Measurements from ENCODE around the gene ELOVL7.
"Not testable (repeated sequence)": the region's sequence is repeated elsewhere in the genome, so short reads cannot be mapped to it uniquely, and the experiment has no call there.

The ELOVL7 gene
- total RNA-seq, result 0 to 1.4 (median 0.06) reads per million in 9 experiments

DNA sequence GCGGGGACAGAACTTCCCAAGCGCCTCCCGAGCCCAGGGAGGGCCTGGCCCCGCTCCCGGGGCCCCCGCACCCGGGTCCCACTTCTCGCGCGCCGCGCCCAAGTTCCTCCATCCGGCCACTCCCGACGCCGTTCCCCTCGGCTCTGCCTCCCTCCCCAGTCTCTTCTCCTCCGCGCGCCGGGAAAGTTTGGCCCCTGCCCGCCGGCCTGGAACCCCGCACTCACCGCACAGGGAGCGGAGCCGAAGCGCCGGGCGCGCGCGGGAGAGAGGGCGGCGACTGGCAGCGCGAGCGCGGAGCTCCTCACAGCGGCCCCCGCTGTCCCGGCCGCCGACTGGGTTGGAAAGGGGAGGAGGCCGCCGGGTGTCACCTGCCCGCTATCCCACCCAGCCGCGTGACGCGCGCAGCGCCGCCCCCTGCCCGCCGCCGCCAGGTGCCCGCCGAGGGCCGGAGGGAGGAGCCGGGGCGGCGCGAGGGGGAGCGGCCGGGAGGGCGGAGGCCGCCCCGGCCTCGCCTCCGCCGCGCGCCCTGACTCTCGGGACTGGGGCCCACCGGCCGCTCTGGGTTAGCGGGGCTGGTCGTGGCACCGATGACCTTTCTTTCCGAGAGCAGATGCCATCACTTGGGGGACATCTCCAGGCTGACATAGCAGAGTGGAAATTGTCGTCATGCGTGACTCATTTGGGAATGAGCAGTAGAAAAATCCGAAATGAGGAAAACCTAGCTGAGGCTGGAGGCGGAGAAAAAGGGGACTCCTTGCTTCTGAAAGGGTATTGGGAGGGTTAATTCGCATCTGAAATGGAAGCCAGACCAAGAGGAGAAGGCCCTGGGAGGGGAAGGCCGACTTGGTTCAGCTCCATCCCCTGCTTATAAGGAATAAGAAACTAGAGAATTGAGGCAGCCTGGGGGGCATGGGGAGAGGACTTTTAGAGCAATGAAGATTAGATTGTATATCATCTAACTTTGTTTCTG, at the start of gene ELOVL7:
ELOVL7 (minus strand) TSS at position 334 of the 970 bp plus-strand sequence. CDS start 56,872 bp downstream, outside the sequence.
- Mint-ChIP-seq H3K4me1 (ENCODE audit: low read depth in 2 of 2) (peaks cover 3% of the 10 kb centered on the region in 2 donors), H3K36me3 (ENCODE audit: insufficient read depth) (peaks cover 3% of the 10 kb centered on the region), H3K27ac (no peak within 1 kb of the TSS), H3K27me3 (peaks cover 45 to 69% of the 10 kb centered on the region in 2 donors), H3K4me3 (peak within 1 kb of the TSS; percentile 52 to 63), H3K9me3 (no peaks in the 10 kb centered on the region)
- DNase-seq (no peak), ATAC-seq (replicated peaks) (peak; percentile 32)

DNA sequence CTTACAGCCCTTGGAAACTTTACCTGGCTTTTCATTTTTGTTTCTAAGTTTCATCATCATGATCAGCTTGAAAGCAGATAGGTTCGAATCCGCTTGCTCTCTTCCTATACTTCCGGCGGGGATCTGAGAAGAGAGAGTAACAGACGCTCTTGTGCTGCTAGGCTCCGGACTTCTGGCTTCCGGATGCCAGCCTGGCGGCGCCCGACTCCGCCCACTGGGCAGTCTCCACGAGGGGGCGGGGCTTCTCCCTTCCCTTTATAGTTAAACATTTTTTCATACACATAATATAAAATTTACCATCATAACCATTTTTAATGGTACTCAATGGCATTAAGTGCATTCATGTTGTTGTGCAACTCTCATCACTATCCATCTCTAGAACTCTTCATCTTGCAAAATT, 49.5 kb upstream of the ELOVL7 start:
- no peaks in the 10 kb centered on the region for H3K4me1 Mint-ChIP-seq (ENCODE audit: low read depth in 2 of 2)
- DNase-seq (no peak), ATAC-seq (replicated peaks) (no peak)
- peaks cover 12% of the 10 kb centered on the region for H3K36me3 Mint-ChIP-seq (ENCODE audit: insufficient read depth)
- H3K9me3 Mint-ChIP-seq, result no peaks in the 10 kb centered on the region
- peak overlapping the region in 1 of 2 donors; percentile 54 for H3K27ac Mint-ChIP-seq
- no peaks in the 10 kb centered on the region for H3K27me3 Mint-ChIP-seq
- no peak overlapping the region for H3K4me3 Mint-ChIP-seq

DNA sequence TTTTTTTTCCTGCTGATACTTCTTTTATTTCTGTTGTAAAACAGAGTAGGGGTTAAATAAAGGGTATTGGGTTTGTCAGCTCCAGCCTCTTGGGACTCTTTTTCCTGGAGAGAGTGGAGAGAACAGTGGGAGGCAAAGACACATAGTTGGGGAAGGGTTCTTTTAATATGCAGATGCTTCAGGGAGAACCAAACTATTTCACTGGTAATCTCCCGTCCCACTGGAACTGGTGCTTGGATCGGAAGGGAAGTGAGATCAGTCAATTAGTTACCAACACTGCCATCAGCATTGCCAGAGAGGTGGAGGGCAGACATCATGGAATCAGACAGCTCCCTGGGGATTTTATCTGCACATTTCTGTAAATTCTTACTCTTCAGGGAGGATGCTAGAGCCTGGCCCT, 47.6 kb upstream of the ELOVL7 start:
- Mint-ChIP-seq H3K36me3 (ENCODE audit: insufficient read depth) (peaks cover 6% of the 10 kb centered on the region), H3K27me3 (no peaks in the 10 kb centered on the region), H3K4me1 (ENCODE audit: low read depth in 2 of 2) (no peaks in the 10 kb centered on the region), H3K4me3 (no peak overlapping the region), H3K27ac (no peak overlapping the region), H3K9me3 (no peaks in the 10 kb centered on the region)
- DNase-seq, result no peak
- no peak for ATAC-seq (replicated peaks)

GRCh38 chr5:60888359-60889061, 44.4 kb upstream of the ELOVL7 start:
- Mint-ChIP-seq H3K9me3 (no peaks in the 10 kb centered on the region), H3K4me3 (no peak overlapping the region), H3K27me3 (no peaks in the 10 kb centered on the region), H3K36me3 (ENCODE audit: insufficient read depth) (peaks cover 3% of the 10 kb centered on the region), H3K27ac (no peak overlapping the region), H3K4me1 (ENCODE audit: low read depth in 2 of 2) (no peaks in the 10 kb centered on the region)
- no peak for ATAC-seq (replicated peaks)
- DNase-seq, result no peak

- Mint-ChIP-seq H3K36me3 (ENCODE audit: insufficient read depth) (peaks cover 3% of the 10 kb centered on the region), H3K27ac (no peak overlapping the region), H3K4me3 (no peak overlapping the region), H3K27me3 (no peaks in the 10 kb centered on the region), H3K4me1 (ENCODE audit: low read depth in 2 of 2) (no peaks in the 10 kb centered on the region), H3K9me3 (no peaks in the 10 kb centered on the region)
- DNase-seq (no peak), ATAC-seq (replicated peaks) (no peak)
Measured at GRCh38 chr5:60887746-60888145, 43.7 kb upstream of the ELOVL7 start.

GRCh38 chr5:60887096-60887495, 43.0 kb upstream of the ELOVL7 start:
- H3K27ac Mint-ChIP-seq, result no peak overlapping the region
- no peak overlapping the region for H3K4me3 Mint-ChIP-seq
- no peak for ATAC-seq (replicated peaks)
- H3K36me3 Mint-ChIP-seq (ENCODE audit: insufficient read depth), result peaks cover 3% of the 10 kb centered on the region
- no peaks in the 10 kb centered on the region for H3K27me3 Mint-ChIP-seq
- H3K9me3 Mint-ChIP-seq, result no peaks in the 10 kb centered on the region
- H3K4me1 Mint-ChIP-seq (ENCODE audit: low read depth in 2 of 2), result no peaks in the 10 kb centered on the region
- no peak for DNase-seq

GRCh38 chr5:60886158-60886557, 42.1 kb upstream of the ELOVL7 start:
- no peaks in the 10 kb centered on the region for H3K4me1 Mint-ChIP-seq (ENCODE audit: low read depth in 2 of 2)
- DNase-seq (no peak), ATAC-seq (replicated peaks) (no peak)
- H3K27me3 Mint-ChIP-seq, result no peaks in the 10 kb centered on the region
- H3K4me3 Mint-ChIP-seq, result no peak overlapping the region
- H3K9me3 Mint-ChIP-seq, result no peaks in the 10 kb centered on the region
- H3K27ac Mint-ChIP-seq, result no peak overlapping the region
- peaks cover 3% of the 10 kb centered on the region for H3K36me3 Mint-ChIP-seq (ENCODE audit: insufficient read depth)

- Mint-ChIP-seq H3K27ac (no peak overlapping the region), H3K9me3 (peaks cover 3 to 15% of the 10 kb centered on the region in 2 donors), H3K36me3 (ENCODE audit: insufficient read depth) (peaks cover 3% of the 10 kb centered on the region), H3K4me1 (ENCODE audit: low read depth in 2 of 2) (no peaks in the 10 kb centered on the region), H3K27me3 (no peaks in the 10 kb centered on the region), H3K4me3 (no peak overlapping the region)
- DNase-seq (no peak), ATAC-seq (replicated peaks) (no peak)
Measured at GRCh38 chr5:60883229-60883628, 39.2 kb upstream of the ELOVL7 start.

- Mint-ChIP-seq H3K4me1 (ENCODE audit: low read depth in 2 of 2) (no peaks in the 10 kb centered on the region), H3K4me3 (no peak overlapping the region), H3K36me3 (ENCODE audit: insufficient read depth) (no peaks in the 10 kb centered on the region), H3K27ac (no peak overlapping the region), H3K27me3 (no peaks in the 10 kb centered on the region), H3K9me3 (peaks cover 1 to 13% of the 10 kb centered on the region in 2 donors)
- ATAC-seq (replicated peaks) (no peak), DNase-seq (no peak)
Measured at GRCh38 chr5:60872892-60873291, 28.8 kb upstream of the ELOVL7 start.

DNA sequence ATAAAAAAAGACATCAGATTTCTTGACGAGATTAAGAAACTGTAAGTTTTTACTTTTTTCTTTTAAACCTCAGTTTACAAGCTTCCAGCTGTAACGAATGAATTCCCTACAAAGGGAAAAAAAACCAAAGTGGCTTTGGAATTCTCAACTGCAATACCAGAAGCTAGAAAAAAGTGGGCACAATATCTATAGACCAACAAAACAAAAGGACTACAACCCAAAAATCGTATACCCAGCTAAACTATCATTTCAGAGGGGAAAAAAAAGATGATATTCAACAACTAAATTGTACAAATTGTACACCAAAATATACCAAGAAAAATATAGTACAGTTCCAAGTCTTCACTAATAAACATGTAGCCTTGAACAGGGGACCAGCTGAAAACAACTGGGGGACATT, 26.8 kb upstream of the ELOVL7 start:
- DNase-seq, result no peak

DNA sequence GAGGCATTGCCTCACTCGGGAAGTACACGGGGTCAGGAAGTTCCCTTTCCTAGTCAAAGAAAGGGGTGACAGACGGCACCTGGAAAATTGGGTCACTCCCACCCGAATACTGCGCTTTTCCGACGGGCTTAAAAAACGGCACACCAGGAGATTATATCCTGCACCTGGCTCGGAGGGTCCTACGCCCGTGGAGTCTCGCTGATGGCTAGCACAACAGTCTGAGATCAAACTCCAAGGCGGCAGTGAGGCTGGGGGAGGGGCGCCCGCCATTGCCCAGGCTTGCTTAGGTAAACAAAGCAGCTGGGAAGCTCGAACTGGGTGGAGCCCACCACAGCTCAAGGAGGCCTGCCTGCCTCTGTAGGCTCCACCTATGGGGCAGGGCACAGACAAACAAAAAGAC, 16.5 kb upstream of the ELOVL7 start:
- not testable (repeated sequence) for H3K9me3 Mint-ChIP-seq; H3K4me1 Mint-ChIP-seq (ENCODE audit: low read depth in 2 of 2); H3K4me3 Mint-ChIP-seq; H3K36me3 Mint-ChIP-seq (ENCODE audit: insufficient read depth); DNase-seq; H3K27ac Mint-ChIP-seq; ATAC-seq (replicated peaks); H3K27me3 Mint-ChIP-seq

More for the DNA sequence above, 26.8 kb upstream of the ELOVL7 start:
- no peak for ATAC-seq (replicated peaks)
- no peaks in the 10 kb centered on the region for H3K27me3 Mint-ChIP-seq
- peaks cover 1 to 13% of the 10 kb centered on the region in 2 donors for H3K9me3 Mint-ChIP-seq
- no peak overlapping the region for H3K4me3 Mint-ChIP-seq
- H3K36me3 Mint-ChIP-seq (ENCODE audit: insufficient read depth), result no peaks in the 10 kb centered on the region
- H3K4me1 Mint-ChIP-seq (ENCODE audit: low read depth in 2 of 2), result no peaks in the 10 kb centered on the region
- no peak overlapping the region for H3K27ac Mint-ChIP-seq

GRCh38 chr5:60856066-60856465, 12.0 kb upstream of the ELOVL7 start:
- no peak for ATAC-seq (replicated peaks)
- Mint-ChIP-seq H3K9me3 (peaks cover 0 to 1% of the 10 kb centered on the region in 2 donors), H3K4me3 (no peak overlapping the region), H3K4me1 (ENCODE audit: low read depth in 2 of 2) (no peaks in the 10 kb centered on the region), H3K36me3 (ENCODE audit: insufficient read depth) (no peaks in the 10 kb centered on the region), H3K27me3 (no peaks in the 10 kb centered on the region), H3K27ac (no peak overlapping the region)
- DNase-seq, result no peak

DNA sequence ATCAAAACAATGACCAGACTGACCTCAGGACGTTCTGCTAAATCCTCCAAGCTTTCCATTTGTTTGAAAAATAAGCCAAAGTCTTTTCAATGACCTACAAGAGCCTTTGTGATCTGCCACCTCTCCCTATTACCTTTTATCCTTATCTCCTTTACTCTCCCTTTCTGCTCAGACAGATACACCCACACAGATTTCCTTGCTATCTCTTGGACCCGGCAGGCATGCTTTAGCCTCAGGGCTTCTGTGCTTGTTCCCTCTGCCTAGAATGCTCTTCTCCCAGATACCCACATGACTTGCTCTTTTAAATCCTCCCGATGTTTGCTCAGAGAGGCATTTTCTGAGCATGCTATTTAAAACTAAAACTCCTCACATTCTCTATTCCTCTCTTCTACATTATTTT, 8.9 kb upstream of the ELOVL7 start:
- Mint-ChIP-seq H3K9me3 (peaks cover 0 to 1% of the 10 kb centered on the region in 2 donors), H3K4me1 (ENCODE audit: low read depth in 2 of 2) (no peaks in the 10 kb centered on the region), H3K27me3 (no peaks in the 10 kb centered on the region), H3K27ac (no peak overlapping the region), H3K36me3 (ENCODE audit: insufficient read depth) (no peaks in the 10 kb centered on the region), H3K4me3 (no peak overlapping the region)
- DNase-seq, result no peak
- ATAC-seq (replicated peaks), result no peak

- Mint-ChIP-seq H3K27me3 (no peaks in the 10 kb centered on the region), H3K4me1 (ENCODE audit: low read depth in 2 of 2) (no peaks in the 10 kb centered on the region), H3K27ac (no peak overlapping the region), H3K4me3 (no peak overlapping the region), H3K9me3 (peaks cover 0 to 1% of the 10 kb centered on the region in 2 donors), H3K36me3 (ENCODE audit: insufficient read depth) (no peaks in the 10 kb centered on the region)
- ATAC-seq (replicated peaks), result no peak
- no peak for DNase-seq
Measured at GRCh38 chr5:60852317-60852716, 8.2 kb upstream of the ELOVL7 start.

All from effector memory CD8-positive, alpha-beta T cell (primary cell).